Colonic mucosa (tissue), 4 donors: Measurements from ENCODE around the gene ATP2C2. TPM values are rescaled to one million over a fixed set of nuclear protein-coding genes. Genes with fewer than 3 reads are reported as not detected.

ENCODE experiments used
- DNase-seq: peaks from one replicate; pipeline ENCODE4 v3.0.0-alpha.2; 2020
- H3K27ac ChIP-seq: fragments of 200-600 bp; one replicate; pipeline ENCODE4 v1.8.0; 2021
- H3K27me3 ChIP-seq: fragments of 200-600 bp; one replicate; pipeline ENCODE4 v1.8.0; 2021
- H3K36me3 ChIP-seq: fragments of 200-600 bp; one replicate; pipeline ENCODE4 v1.8.0; 2021
- H3K4me1 ChIP-seq: fragments of 200-600 bp; one replicate; pipeline ENCODE4 v1.8.0; 2021; ENCODE audit warnings: mild to moderate bottlenecking
- H3K4me3 ChIP-seq: fragments of 200-600 bp; one replicate; pipeline ENCODE4 v1.8.0; 2021
- H3K9ac ChIP-seq, 2 donors: one replicate each; pipeline ENCODE4 v1.7.0; 2013; ENCODE audit warnings: control low read depth in 2 of 2, low read depth in 2 of 2, low read length in 2 of 2
- H3K9me3 ChIP-seq: fragments of 200-600 bp; one replicate; pipeline ENCODE4 v1.8.0; 2021
- CTCF ChIP-seq: fragments of 200-600 bp; IDR thresholded peaks from one replicate; pipeline ENCODE4 v1.8.0; 2022; ENCODE audit warnings: antibody characterized with exemption, mild to moderate bottlenecking
- intact Hi-C: fragments of 100-400 bp; cut with DNase I; formaldehyde crosslinking; loops from one replicate; pipeline ENCODE4 v1.14.1; 2022
- total RNA-seq, 2 donors: library from RNA; stranded (reverse); fragmentation: NEBNext Ultra II Directional in 1 of 2; extraction: Animal tissue kit (Norgen Biotek cat#: 25700) in 1 of 2; gene quantifications; one replicate each; pipeline ENCODE4 v1.2.1, GENCODE V29; 2021
- donor health status: healthy.
- donor health status: DM: no; HTN: no; CAD: no.
- donor health status: DM: no; HTN: no; CAD: no.

Gene ATP2C2
- total RNA-seq, 2 donors from 2014 or later, result 126 to 220 TPM

- intact Hi-C loops, result loop anchor here (5.0 to 10.0 kb wide), 3 partner anchors 205 to 517 kb away; partner anchors contain the start of genes NECAB2 and TAF1C
- no peak for TF ChIP-seq CTCF
- Histone ChIP-seq H3K4me1 (no peaks in the 10 kb centered on the region), H3K36me3 (peaks cover 5% of the 10 kb centered on the region), H3K9me3 (no peaks in the 10 kb centered on the region), H3K4me3 (no peak overlapping the region), H3K27ac (no peak overlapping the region), H3K27me3 (no peaks in the 10 kb centered on the region), H3K9ac (no peak overlapping the region)
- peak; percentile 15 for DNase-seq
These were observed 113.9 kb downstream of the ATP2C2 start for GRCh38 chr16:84482001-84482891.

- intact Hi-C loops, result loop anchor here (5.0 to 10.0 kb wide), 3 partner anchors 206 to 518 kb away; partner anchors contain the start of genes NECAB2 and TAF1C
- no peaks in the 10 kb centered on the region for H3K9me3 ChIP-seq
- peak; percentile 15 for DNase-seq
- H3K27me3 ChIP-seq, result no peaks in the 10 kb centered on the region
- TF ChIP-seq CTCF, result no peak
- no peak overlapping the region for H3K9ac ChIP-seq
- H3K27ac ChIP-seq, result no peak overlapping the region
- H3K36me3 ChIP-seq, result peaks cover 5% of the 10 kb centered on the region
- H3K4me3 ChIP-seq, result no peak overlapping the region
- no peaks in the 10 kb centered on the region for H3K4me1 ChIP-seq
These were observed 114.9 kb downstream of the ATP2C2 start for GRCh38 chr16:84482951-84483881.

GRCh38 chr16:84483882-84484565 is 115.7 kb downstream of the ATP2C2 start:
- Histone ChIP-seq H3K9ac (no peak overlapping the region), H3K27ac (no peak overlapping the region), H3K36me3 (peaks cover 5% of the 10 kb centered on the region), H3K4me3 (no peak overlapping the region), H3K9me3 (no peaks in the 10 kb centered on the region), H3K27me3 (no peaks in the 10 kb centered on the region), H3K4me1 (no peaks in the 10 kb centered on the region)
- DNase-seq, result peak; percentile 8
- no peak for TF ChIP-seq CTCF
- intact Hi-C loops, result loop anchor here (5.0 to 10.0 kb wide), 3 partner anchors 207 to 519 kb away; partner anchors contain the start of genes NECAB2 and TAF1C

- DNase-seq, result peak; percentile 70
- H3K36me3 ChIP-seq, result peaks cover 5% of the 10 kb centered on the region
These were observed 116.4 kb downstream of the ATP2C2 start for GRCh38 chr16:84484579-84485254.

More at GRCh38 chr16:84484579-84485254, 116.4 kb downstream of the ATP2C2 start:
- Histone ChIP-seq H3K4me1 (no peaks in the 10 kb centered on the region), H3K27ac (no peak overlapping the region), H3K4me3 (no peak overlapping the region), H3K9ac (no peak overlapping the region), H3K27me3 (no peaks in the 10 kb centered on the region), H3K9me3 (no peaks in the 10 kb centered on the region)
- peak; percentile 74 for TF ChIP-seq CTCF
- intact Hi-C loops, result loop anchor here (5.0 to 10.0 kb wide), 3 partner anchors 207 to 520 kb away; partner anchors contain the start of genes NECAB2 and TAF1C
